ENCODE data around the gene SSBP4. TPM values are rescaled to one million over a fixed set of nuclear protein-coding genes. Genes with fewer than 3 reads are reported as not detected.

SSBP4 gene
- total RNA-seq, 1 experiment from 2014 or later = 164 TPM

- no peak overlapping the region for H3K4me3 ChIP-seq (replicated peaks in 1 of 2; ENCODE audit: low read depth in 1 of 2, low read length in 2 of 2)
- H3K9me3 ChIP-seq (ENCODE audit: control insufficient read depth in 1 of 2, insufficient read depth in 1 of 2, low read depth in 1 of 2, low read length in 2 of 2) = no peaks in the 10 kb centered on the region
- peak overlapping the region; percentile 22; the same call in 1 of the 2 replicates for H3K27ac ChIP-seq (ENCODE audit: low read depth, low read length)
- POLR2A ChIA-PET = no interaction called here
- no peak for TF ChIP-seq POLR2AphosphoS5 (IDR thresholded peaks at IDR 0.05; ENCODE audit: low read depth, low read length)
- TF ChIP-seq SIN3A (IDR thresholded peaks at IDR 0.05; ENCODE audit: low read depth) = no peak
- TF ChIP-seq REST (IDR thresholded peaks at IDR 0.05; ENCODE audit: low read depth) = no peak
- TF ChIP-seq MAX (IDR thresholded peaks at IDR 0.05) = no peak
- no peak for TF ChIP-seq CTCF (IDR thresholded peaks at IDR 0.05 in 2 of 3, conservative IDR thresholded peaks at IDR 0.05 in 1 of 3; ENCODE audit: borderline replicate concordance in 1 of 3, insufficient read depth in 1 of 3, low read depth in 2 of 3, low read length in 2 of 3)
- no peak for TF ChIP-seq ATF3 (IDR thresholded peaks at IDR 0.05)
- TF ChIP-seq ZBTB33 (IDR thresholded peaks at IDR 0.05; ENCODE audit: extremely low read depth, insufficient replicate concordance, low read length) = no peak
- TF ChIP-seq SRF (IDR thresholded peaks at IDR 0.05; ENCODE audit: low read depth) = no peak
- TF ChIP-seq CEBPB (IDR thresholded peaks at IDR 0.05; ENCODE audit: low read depth) = no peak
- no peak for TF ChIP-seq JUND (IDR thresholded peaks at IDR 0.05)
- TF ChIP-seq CBX3 (IDR thresholded peaks at IDR 0.05; ENCODE audit: low read depth) = no peak
- peaks cover 0 to 5% of the 10 kb centered on the region in 2 experiments; a peak in 2 of 4 replicates for H3K36me3 ChIP-seq (ENCODE audit: control insufficient read depth in 1 of 2, insufficient read depth in 2 of 2, low read length in 2 of 2)
- H3K4me1 ChIP-seq (ENCODE audit: control insufficient read depth in 1 of 2, insufficient read depth in 2 of 2, low read length in 2 of 2) = peaks cover 10 to 27% of the 10 kb centered on the region in 2 experiments; a peak in 3 of 4 replicates
- RAD21 ChIA-PET (ENCODE audit: low non-redundant PET in 1 of 2, low total read pairs in 2 of 2, uncharacterized antibody in 2 of 2, unreplicated experiment in 2 of 2) = no interaction called here
- no peak for DNase-seq (ENCODE audit: low read depth, low spot score)
- no peak for ATAC-seq
- no TSS peak for BruUV-seq (replicated peaks)
- intact Hi-C loops (cut with micrococcal nuclease) = no loop called here
- H3K79me2 ChIP-seq (ENCODE audit: insufficient read depth, low read length) = peaks cover 49% of the 10 kb centered on the region
- H3K9ac ChIP-seq (ENCODE audit: low read length) = no peak overlapping the region
- no peaks in the 10 kb centered on the region for H3K9me2 ChIP-seq (ENCODE audit: insufficient read depth)
- H3K4me2 ChIP-seq (ENCODE audit: low read length) = no peak overlapping the region
- no peaks in the 10 kb centered on the region for H4K20me1 ChIP-seq (ENCODE audit: insufficient read depth)
- H3K27me3 ChIP-seq (ENCODE audit: insufficient read depth, low read length) = no peaks in the 10 kb centered on the region
- H2AFZ ChIP-seq (ENCODE audit: low read depth, low read length, poor library complexity, severe bottlenecking) = no peak overlapping the region
- CTCF ChIA-PET = no interaction called here
Measured at GRCh38 chr19:18427080-18427742, 8.0 kb downstream of the SSBP4 start.

Measured in HCT116 (cell line).